AG20443 (cell line): ENCODE results near the gene TSPAN4.

Experiments used
- DNase-seq: peaks from one replicate; pipeline ENCODE4 v3.0.0; 2012; ENCODE audit warnings: low spot score, mixed read lengths

Gene TSPAN4

DNA sequence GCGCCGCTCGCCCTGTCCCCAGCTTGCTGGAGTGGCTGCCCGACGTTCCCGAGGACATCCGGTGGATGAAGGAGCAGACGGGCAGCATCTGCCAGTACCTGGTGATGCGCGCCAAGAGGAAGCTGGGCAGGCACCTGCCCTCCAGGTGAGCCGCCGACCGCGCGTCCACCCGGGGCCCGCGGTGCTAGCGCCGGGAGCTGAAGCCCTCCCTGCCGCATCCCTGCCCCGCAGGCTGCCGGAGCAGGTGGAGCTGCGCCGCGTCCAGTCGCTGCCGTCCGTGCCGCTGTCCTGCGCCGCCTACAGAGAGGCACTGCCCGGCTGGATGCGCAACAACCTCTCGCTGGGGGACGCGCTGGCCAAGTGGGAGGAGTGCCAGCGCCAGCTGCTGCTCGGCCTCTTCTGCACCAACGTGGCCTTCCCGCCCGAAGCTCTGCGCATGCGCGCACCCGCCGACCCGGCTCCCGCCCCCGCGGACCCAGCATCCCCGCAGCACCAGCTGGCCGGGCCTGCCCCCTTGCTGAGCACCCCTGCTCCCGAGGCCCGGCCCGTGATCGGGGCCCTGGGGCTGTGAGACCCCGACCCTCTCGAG, 18.3 kb upstream of the TSPAN4 start:
- no peak for DNase-seq

DNA sequence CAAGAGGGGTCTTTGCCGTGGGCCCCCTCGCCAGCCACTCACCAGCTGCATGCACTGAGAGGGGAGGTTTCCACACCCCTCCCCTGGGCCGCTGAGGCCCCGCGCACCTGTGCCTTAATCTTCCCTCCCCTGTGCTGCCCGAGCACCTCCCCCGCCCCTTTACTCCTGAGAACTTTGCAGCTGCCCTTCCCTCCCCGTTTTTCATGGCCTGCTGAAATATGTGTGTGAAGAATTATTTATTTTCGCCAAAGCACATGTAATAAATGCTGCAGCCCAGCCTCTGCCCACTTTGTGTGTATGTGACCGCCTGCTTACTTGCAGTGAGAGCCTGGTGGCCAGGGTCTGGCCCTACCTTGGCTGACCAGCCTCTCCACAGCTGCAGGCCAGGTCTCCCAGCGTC, 17.7 kb upstream of the TSPAN4 start:
- no peak for DNase-seq

DNA sequence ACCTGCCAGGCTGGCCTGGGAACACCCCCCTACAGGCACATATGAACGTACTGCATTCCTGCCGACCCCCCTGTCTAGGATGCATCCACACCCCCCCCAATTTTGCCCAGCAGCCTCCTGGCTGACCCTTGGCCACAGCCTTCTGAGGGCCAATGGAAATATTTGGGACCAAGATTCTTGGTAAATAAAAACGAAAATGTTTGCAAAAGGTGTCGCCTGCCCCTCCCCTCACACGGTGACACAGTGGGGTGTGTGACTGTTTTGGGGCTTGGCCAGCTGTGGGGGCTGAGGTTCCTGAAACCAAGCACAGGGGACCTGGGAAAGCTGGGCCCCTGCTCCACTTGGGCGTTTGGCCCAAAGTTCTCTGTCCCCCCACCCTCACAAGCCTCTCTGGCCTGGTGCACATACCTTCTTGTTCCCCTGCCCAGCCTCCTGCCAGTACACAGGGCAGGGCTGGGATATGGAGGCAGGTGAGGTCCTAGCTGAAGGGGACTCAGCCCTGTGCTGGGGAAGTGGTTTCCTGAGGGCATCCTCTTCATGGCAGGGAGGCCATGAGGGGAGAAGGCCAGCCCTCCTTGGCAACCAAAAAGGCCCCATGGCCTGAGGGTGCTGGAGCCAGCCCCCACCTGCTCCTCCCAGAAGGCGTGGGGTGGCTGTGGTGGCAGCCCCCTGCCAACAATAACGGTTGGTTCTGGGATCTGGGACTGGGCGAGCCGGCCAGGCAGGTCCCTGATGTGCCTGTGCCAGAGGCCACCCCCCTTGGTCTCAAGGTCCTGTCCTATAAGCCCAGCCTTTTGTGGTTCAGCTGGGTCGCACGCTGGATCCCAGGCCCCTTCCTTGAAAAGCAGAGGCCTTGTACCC, 17.1 kb upstream of the TSPAN4 start:
- DNase-seq: no peak

DNA sequence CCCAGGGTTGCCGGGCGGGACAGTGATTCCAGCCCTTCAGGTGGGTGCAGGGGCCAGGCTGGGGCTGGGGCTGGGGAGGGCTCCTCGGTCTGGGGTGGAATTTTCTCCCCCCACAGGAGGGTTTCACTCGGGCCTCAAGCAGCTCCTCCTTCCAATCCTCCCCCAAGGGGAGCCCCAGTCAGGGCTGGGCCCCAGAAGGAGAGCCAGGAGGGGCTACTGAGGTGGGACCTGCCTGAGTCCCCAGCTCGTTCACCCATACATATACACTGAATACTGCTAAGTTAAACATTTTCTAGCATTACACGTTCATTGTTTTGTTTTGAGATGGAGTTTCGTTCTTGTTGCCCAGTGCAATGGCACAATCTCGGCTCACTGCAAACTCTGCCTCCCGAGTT, 16.4 kb upstream of the TSPAN4 start:
- DNase-seq: no peak

DNA sequence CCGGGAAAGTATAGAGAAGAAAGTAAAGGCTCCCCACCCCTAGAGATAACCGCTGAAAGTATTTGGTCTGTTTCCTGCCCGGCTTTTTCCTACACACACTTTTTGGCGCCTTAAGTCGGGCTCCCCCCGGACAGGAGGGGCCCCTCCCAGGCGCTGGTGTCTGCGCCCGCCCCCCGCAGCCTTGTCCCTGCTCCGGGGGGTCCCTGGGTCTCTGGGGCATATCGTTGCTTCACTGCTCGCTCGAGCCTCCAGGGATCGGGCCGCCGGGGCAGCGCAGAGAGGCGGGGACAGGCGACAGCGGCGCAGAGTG, 15.9 kb upstream of the TSPAN4 start:
- no peak for DNase-seq

DNA sequence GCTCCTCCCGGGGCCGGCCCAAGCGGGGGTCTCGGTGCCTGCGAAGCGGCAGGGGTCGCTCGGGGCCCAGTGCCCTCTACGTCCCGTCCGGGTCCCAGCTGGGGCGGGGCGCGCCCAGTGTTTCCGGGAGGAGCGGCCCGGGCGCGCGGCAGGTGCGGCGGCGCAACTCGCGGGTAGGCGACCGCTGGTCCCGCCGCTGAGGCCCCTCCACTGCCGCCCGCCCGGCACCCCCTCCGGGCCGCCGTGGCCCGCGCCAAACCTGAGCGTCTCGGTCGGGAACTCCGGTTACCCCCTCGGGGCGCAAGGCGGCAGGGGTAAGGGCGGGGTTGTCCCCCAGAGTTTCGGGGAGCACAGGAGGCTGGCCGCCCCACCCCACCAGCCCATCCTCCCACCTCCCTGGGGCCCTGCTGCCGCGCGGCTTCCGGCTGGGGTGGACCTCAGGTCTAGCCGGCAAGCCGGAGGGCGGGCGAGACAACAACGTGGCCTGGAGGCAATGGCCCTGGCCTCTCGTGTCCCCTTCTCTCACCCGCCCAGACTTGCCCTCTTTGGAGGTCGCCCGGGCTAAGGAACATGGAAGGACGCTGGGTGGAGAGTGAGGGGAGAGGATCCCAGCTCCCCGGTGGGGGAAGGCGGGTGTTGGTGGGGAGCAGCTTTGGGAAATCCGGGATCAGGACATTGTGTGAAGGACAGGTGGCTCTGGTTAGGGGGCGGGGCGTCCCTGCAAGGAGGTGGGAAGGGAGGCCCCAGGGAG, 15.3 kb upstream of the TSPAN4 start:
- DNase-seq: no peak

DNA sequence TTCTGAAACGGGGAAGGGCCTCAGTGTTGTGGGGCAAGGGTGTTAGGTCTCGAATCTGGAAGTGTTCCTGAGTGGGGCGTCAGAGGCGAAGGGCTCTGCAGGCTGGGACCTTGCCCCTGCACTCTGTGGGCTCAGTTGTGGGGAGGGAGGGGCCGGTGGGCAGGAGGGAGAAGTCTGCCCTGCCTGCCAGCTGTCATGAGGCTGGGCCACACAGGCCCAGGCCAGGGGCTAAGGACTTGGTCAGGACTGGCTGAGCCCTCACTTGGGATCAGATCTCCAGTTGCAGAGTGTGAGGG, 14.8 kb upstream of the TSPAN4 start, which contains the start of gene CRACR2B:
CRACR2B (plus strand) TSS at position 23 of the 296 bp plus-strand sequence. CDS start 689 bp downstream, outside the sequence.
- DNase-seq: no peak

DNA sequence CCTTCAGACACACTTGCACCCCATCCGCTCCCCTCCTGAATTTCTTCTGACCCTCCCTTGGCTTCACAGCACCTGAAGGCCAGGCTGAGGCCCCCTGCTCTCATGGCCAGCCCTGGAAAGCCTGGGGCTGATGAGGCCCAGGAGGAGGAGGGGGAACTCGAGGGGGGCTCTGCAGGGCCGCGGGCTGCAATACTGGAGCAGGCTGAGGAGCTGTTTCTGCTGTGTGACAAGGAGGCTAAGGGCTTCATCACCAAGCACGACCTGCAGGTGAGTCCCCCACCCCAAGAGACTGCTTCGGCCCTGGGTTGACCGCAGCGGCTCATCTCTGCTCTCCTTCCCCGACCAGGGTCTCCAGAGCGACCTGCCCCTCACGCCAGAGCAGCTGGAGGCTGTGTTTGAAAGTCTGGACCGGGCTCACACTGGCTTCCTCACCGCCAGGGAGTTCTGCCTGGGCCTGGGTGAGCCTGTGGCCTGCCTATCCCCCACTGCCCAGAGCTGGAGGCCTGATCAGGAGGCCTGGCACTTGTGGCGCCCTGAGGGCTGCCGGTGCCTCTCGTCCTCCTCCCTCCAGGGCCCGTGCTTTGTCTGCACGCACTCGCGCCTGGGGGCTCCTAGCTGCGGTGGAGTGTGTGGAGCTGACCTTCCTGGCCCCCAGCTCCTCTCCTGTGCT, 14.0 kb upstream of the TSPAN4 start:
- no peak for DNase-seq

DNA sequence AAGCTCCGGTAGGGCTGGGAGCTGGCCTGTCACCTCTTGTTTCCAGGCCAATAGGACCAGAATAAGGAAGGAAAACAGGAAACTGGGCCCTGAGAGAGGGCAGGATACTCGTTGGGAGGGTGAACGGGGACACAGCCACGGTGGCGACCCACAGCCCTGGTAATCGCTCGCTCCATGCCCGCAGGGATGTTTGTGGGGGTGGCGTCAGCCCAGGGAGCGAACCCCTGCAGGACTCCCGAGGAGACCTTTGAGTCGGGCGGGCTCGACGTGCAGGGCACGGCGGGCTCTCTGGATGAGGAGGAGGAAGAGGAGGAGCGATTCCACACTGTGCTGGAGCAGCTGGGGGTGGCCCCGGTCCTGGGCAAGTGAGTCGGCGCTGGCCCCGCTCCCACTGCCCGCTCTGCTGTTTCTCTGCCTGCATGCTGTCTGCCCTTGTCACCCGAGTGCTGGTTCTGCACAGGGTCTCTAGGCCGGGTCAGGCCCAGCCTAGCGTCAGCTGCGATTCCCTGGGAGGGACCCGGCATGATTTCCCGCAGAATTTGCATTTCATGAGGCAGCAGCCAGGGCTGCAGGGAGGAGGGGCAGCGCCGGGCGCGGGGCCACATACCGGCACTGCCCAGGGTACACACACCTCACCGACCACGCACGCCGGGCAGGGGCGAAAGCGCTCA, 13.3 kb upstream of the TSPAN4 start:
- no peak for DNase-seq

DNA sequence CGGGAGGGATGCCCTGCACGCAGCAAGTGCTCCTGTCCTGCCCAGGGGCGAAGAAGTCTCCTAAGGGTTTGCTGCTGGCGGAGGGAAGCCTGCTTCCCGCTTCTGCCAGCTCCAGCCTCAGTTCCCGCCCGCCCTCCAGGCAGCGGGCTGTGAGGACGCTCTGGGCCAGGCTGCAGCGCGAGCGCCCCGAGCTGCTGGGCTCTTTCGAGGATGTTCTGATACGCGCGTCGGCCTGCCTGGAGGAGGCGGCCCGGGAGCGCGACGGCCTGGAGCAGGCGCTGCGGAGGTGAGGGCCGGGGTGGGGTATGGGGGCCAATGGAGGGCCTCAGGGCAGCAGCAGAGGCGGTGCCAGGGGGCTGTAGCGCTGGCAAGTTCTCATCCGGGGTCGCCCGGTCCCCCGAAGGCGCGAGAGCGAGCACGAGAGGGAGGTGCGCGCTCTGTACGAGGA, 12.8 kb upstream of the TSPAN4 start:
- no peak for DNase-seq

DNA sequence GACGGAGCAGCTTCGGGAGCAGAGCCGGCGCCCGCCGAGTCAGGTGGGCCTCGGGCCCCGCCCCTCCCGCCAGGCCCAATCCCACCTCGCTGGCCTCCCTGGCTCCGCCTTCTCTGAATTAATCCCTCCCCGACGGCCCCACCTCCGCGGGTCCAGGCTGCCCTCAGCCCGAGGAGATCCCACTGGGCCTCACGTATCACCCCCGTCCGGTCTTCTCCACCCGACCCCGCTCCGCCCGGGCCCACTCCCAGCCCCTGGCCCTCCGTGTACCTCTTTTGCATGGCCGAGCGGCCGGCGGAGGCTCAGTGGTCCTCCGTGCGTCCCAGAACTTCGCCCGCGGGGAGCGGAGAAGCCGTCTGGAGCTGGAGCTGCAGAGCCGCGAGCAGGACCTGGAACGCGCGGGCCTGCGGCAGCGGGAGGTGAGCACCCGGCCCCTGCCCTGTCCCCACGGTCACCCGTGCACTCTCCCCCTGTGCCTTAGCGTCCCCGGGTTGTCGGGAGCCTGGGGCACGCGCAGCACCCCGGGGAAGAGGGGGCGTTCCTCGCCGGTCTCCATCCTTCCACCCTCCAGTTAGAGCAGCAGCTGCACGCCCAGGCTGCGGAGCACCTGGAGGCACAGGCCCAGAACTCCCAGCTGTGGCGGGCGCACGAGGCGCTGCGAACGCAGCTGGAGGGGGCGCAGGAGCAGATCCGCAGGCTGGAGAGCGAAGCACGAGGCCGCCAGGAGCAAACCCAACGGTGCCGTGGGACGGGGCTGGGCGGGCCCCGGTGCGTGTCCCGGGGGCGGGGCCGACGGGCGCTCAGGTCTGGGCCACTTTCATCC, 12.1 kb upstream of the TSPAN4 start:
- DNase-seq: peak; percentile 79

DNA sequence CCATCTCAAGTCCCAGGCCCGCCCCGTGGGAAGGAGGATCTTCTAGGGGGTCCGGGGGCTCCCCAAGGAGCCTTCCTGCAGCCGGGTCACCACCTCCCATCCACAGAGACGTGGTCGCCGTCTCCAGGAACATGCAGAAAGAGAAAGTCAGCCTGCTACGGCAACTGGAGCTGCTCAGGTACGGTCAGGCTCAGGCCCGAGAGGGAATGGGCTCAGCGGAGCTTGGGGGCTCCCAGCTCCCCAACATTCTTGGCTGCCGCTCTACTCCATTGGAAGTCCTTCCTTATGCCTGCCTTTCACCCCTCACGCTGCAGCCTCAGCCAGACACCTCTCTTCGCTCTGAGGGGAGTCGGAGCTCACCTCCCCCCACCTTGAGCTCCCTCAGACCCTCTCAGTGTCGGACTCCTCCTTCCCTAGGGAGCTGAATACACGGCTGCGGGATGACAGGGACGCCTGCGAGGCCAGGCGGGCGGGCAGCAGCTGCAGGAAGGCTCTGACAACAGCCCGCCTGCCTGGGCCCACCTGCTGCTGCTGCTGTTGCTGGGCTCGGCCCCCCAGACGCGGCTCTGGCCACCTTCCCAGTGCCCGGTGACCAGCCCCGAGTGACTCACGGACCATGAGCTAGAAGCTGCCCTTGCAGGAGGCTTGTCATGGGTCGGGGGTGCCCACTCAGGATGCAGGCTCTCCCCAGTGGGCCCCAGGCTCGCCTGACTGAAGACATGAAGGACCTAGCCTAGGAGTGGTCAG, 11.4 kb upstream of the TSPAN4 start:
- DNase-seq: no peak

DNA sequence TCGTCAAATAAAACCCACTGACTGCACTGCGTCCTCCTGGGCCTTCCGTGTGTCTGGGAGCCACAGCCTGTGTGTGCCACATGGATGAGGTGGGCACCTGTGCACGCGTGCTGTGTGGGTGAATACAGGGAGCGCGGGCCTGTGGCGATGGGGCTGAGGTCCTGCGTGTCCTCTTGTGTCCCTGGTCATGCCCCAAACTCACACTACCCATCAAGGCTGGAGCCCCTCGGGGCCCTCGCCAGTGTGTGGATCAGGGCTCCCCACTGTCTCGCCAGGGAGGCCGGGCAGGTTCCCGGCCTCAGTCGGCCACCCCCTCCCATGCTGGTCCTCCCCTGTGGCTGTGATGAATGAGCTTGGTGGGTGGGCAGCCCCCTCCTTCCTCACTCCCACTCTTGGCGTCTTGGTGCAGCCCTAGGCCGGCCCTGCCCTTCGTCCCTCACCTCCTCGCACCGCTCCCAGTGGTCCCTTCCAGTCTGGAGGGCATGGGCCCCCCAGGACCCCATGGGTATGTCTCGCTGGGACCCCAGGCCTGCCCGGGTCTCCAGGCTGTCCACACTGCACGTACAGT, 10.6 kb upstream of the TSPAN4 start:
- DNase-seq: no peak

DNA sequence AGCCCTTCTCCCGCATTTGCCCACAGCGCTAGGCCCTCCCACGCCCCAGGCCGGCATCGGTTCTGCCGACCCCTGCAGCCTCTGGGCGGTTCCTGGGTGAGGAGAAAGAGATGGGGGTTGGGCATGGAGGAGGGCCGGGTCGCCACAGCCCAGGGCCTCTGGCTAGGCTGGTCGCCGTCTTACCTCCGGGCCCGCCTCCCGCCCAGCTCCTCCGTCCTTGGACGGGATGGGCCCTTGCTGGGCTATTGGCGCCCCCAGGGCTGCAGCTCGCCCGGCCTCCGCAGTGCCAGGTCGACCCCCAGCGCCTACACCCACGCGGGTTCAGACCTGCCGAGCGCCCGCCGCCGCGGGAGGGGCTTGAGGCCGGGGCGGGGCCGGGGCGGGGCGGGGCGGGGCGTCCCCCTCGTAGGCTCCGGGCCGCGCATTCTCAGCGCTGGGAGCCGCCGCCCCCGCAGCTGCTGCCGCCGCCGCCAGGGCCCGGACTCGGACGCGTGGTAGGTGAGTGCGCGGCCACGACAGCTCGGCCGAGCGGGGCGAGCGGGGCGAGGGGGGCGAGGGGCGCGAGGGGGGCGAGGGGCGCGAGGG, 10.0 kb upstream of the TSPAN4 start, which contains the start of gene CD151:
CD151 (plus strand) TSS at position 424 of the 585 bp plus-strand sequence. CDS start 3,118 bp downstream, outside the sequence.
- peak; percentile 84 for DNase-seq

DNA sequence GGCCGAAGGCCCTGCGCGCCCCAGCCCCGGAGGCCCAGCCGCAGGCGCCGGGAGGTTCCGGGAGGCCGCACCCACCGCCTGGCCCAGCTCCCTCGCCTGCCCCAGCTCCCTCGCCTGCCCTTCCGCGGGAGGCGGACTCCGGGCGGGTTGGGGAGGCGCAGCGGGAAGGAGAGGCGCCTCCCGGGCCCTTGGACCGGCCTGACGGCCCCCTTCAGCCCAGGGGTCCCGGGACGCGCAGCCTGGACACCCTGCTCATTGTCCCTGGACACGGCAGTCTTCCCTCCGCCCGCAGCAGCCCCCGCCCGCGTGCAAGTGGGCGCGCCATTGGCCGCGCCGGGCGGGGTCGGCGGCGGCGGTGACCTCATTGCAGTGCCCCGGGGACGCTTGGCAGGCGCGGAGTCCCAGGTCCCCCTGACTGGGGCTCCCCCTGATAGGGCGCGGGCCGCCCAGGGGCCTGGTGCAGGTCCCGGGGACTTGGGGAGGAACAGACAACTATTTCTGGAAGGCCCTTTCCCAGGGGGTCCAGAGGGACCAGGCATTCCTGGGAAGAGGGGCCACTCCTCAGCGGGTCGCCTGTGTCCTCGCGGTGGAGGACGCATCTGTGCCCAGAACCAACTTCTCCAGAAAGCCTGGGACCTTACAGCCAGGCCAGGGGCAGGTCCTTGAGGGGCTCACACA, 9.4 kb upstream of the TSPAN4 start:
- DNase-seq: peak; percentile 67

DNA sequence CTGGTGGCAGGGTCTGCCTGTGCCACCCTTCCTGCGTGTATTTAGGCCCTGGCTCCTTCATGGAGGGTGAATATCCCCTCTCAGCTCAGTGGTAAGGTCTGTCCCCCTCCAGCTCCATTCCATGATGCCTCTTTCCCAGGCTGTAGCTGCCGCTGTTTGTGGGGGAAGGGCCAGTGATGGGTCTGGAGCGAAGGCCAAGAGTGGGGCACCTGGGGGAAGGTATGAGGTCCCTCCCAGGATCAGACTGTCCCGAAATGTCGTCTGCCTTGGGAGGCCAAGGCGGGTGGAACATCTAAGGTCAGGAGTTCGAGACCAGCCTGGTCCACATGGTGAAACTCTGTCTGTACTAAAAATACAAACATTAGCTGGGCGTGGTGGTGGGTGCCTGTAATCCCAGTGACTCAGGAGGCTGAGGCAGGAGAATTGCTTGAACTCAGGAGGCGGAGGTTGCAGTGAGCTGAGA, 8.8 kb upstream of the TSPAN4 start:
- no peak for DNase-seq

DNA sequence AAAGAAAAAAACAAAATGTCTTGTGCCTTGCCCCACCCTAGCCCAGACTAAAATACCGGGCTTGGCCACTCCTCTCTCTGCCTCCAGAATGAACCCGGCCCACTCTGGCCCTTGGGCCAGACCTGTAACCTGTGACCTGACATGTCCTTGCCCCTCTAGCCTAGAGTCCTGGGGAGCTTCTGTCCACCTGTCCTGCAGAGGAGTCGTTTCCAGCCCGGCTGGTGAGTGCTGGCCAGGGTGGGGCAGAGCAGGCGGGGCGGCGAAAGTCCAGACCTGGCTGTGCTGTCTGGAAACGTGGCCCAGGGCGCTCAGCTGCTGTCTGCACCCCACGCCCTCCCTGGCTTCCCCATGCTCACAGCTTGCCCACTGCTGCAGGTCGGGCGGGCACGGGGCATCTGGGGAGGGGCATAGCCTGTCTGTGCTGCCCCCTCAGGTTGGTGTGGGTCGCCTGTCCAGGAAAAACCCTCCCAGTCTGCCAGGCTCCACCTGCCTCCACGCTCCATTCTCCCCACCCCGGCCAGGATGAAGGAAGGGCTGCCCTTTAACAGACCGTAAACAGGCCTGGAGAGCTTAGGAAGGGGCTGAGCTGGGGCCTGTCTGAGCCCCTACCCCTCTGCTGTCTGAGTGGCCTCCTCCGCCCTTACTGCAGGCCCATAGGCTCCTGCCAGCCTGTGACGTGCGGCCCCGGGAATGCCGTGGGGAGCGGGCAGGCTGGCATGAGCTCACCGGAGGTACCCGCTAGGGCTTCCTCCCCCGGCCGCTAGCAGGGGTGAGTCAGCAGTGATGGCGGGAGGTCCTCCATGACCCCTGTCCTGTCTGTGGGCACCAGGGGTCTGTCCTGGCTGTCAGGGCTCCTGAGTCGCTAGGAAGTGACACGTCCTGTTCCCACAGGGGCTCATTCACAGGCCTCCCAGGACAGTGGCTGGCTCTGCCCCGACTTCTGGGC, 8.0 kb upstream of the TSPAN4 start:
- peak; percentile 71 for DNase-seq

DNA sequence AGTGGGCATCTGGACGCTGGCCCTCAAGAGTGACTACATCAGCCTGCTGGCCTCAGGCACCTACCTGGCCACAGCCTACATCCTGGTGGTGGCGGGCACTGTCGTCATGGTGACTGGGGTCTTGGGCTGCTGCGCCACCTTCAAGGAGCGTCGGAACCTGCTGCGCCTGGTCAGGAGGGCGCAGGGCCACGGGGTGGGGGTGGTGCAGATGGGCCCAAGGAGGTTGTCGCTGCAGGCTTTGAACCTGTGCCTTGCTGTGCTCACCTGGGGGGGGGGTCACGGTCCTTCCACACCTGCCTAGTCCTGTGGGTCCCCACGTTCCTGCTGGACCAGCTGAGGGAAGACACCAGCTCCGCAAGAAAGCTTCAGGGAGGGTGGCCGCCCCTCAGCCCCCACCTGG, 6.4 kb upstream of the TSPAN4 start:
- no peak for DNase-seq
